Keratinocyte (primary cell): ENCODE results near the gene FMNL3.
"Not testable (repeated sequence)": the region's sequence is repeated elsewhere in the genome, so short reads cannot be mapped to it uniquely, and the experiment has no call there.

Experiments used
- EZH2 ChIP-seq: IDR thresholded peaks from one replicate; pipeline ENCODE4 v1.6.1; 2012; ENCODE audit warnings: inconsistent platforms, mild to moderate bottlenecking, low read length, moderate library complexity
- TF ChIP-seq, protein P1 (sequence below), 3 experiments: IDR thresholded peaks in 1 of 3; conservative IDR thresholded peaks in 1 of 3; optimal IDR thresholded peaks in 1 of 3; 2 replicates in 2 of 3; 3 replicates in 1 of 3; pipeline versions ENCODE3 to v1.5.1; 2011; ENCODE audit warnings: low read length in 3 of 3, mild to moderate bottlenecking in 3 of 3, moderate library complexity in 2 of 3, control low read depth in 1 of 3, inconsistent platforms in 1 of 3; ENCODE audit not compliant: insufficient read depth in 2 of 3; ENCODE audit errors: extremely low read depth in 1 of 3

DNA sequence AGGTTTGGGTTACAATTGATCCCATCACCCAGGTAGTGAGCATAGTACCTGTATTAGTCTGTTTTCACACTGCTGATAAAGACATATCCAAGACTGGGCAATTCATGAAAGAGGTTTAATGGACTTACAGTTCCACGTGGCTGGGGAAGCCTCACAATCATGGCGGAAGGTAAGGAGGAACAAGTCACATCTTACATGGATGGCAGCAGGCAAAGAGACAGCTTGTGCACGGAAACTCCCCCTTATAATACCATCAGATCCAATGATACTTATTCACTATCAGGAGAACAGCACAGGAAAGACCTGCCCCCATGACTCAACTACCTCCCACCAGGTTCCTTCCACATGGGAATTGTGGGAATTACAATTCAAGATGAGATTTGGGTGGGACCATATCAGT, 14.2 kb upstream of the FMNL3 start:
- TF ChIP-seq, protein P1, sequence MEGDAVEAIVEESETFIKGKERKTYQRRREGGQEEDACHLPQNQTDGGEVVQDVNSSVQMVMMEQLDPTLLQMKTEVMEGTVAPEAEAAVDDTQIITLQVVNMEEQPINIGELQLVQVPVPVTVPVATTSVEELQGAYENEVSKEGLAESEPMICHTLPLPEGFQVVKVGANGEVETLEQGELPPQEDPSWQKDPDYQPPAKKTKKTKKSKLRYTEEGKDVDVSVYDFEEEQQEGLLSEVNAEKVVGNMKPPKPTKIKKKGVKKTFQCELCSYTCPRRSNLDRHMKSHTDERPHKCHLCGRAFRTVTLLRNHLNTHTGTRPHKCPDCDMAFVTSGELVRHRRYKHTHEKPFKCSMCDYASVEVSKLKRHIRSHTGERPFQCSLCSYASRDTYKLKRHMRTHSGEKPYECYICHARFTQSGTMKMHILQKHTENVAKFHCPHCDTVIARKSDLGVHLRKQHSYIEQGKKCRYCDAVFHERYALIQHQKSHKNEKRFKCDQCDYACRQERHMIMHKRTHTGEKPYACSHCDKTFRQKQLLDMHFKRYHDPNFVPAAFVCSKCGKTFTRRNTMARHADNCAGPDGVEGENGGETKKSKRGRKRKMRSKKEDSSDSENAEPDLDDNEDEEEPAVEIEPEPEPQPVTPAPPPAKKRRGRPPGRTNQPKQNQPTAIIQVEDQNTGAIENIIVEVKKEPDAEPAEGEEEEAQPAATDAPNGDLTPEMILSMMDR (optimal IDR thresholded peaks at IDR 0.05 in 1 of 3, IDR thresholded peaks at IDR 0.05 in 1 of 3, conservative IDR thresholded peaks at IDR 0.05 in 1 of 3; ENCODE audit: extremely low read depth in 1 of 3, insufficient read depth in 2 of 3, low read length in 3 of 3), result not testable (repeated sequence)
- not testable (repeated sequence) for TF ChIP-seq EZH2
